NOMO-1 treated with DMSO at 0.1 percent for 48 hours (cell line): Measurements from ENCODE around the gene GADD45GIP1.
A peak's percentile ranks its signal among the peaks of the same experiment; 100 is the strongest.
"Not testable (repeated sequence)": the region's sequence is repeated elsewhere in the genome, so short reads cannot be mapped to it uniquely, and the experiment has no call there.

Experiments
- DNase-seq: peaks from one replicate; lab custom pipeline; 2025; ENCODE audit not compliant: unreplicated experiment; lab: John Stamatoyannopoulos, UW

The GADD45GIP1 gene

DNA sequence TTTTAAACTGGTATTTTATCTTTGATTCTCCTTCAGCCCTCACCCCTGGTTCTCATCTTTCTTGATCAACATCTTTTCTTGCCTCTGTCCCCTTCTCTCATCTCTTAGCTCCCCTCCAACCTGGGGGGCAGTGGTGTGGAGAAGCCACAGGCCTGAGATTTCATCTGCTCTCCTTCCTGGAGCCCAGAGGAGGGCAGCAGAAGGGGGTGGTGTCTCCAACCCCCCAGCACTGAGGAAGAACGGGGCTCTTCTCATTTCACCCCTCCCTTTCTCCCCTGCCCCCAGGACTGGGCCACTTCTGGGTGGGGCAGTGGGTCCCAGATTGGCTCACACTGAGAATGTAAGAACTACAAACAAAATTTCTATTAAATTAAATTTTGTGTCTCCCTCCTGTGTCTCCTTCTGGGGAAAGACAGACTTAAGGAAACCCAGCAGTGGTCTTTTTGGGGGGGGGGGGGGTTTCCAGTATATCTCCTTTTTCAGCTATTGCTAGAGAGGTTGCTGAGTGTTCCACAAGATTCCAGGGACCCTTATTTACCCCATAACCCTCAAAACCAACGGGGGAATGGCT is 12.8 kb downstream of the GADD45GIP1 start:
- no peak for DNase-seq

DNA sequence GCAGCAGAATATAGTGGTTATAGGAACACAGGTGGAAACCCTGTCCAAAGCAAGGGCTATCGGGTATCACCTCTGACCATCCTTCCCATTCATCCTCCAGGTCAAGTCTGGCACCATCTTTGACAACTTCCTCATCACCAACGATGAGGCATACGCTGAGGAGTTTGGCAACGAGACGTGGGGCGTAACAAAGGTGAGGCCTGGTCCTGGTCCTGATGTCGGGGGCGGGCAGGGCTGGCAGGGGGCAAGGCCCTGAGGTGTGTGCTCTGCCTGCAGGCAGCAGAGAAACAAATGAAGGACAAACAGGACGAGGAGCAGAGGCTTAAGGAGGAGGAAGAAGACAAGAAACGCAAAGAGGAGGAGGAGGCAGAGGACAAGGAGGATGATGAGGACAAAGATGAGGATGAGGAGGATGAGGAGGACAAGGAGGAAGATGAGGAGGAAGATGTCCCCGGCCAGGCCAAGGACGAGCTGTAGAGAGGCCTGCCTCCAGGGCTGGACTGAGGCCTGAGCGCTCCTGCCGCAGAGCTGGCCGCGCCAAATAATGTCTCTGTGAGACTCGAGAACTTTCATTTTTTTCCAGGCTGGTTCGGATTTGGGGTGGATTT is 13.5 kb downstream of the GADD45GIP1 start:
- DNase-seq: no peak

DNA sequence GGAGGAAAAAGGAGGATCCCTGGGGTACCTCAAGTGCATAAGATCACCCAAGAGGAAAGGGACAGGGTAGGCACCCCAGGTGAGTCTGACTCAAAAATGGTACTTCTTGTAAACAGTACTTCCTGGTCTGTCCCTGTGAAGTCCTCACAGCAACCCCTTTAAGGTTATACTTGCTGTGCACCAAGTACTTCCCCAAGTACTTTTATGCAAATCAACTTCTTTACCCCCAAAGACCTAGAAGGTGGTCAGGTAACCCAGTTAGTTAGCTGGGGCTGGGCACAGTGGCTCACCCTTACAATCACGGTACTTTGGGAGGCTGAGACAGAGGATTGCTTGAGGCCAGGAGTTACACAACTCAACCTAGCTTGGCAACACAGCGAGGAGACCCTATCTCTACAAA is 16.1 kb downstream of the GADD45GIP1 start:
- DNase-seq: no peak

DNA sequence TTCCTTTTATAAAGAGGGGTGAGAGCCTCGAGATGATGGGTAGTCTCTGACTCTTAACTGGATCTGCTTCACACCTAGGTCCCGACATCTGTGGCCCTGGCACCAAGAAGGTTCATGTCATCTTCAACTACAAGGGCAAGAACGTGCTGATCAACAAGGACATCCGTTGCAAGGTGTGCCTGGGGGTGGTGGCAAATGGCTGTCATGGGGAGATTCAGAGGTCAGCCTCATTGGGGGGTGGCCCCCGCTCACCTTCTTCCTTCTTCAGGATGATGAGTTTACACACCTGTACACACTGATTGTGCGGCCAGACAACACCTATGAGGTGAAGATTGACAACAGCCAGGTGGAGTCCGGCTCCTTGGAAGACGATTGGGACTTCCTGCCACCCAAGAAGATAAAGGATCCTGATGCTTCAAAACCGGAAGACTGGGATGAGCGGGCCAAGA is 17.0 kb downstream of the GADD45GIP1 start:
- no peak for DNase-seq

DNA sequence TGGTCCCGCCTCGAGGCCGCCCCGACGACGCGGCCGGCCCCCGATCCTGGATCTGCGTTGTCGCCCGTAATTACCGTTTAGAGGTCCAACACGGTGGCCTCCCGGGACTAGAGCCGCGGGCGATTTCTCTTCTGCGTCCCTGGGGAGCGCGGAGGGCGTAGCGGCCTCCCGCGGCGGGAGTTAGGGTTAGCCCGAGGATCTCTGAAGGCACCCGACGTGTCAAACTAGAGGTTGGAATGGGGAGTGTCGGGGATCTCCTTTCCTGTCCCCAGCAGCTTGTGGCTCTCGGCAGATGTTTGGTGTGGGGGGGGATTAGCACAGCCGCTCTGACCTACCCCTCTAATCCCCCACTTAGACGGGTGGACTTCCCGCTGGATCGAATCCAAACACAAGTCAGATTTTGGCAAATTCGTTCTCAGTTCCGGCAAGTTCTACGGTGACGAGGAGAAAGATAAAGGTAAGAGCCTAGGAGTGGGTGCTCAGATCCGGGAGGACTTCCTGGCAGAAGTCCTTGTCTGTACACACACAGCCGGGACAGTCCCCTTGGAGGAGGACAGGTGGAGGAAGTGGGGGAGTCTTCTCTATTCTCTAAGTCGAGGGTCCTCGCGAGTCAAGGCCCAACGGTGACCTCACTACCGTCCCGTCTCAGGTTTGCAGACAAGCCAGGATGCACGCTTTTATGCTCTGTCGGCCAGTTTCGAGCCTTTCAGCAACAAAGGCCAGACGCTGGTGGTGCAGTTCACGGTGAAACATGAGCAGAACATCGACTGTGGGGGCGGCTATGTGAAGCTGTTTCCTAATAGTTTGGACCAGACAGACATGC is 18.0 kb downstream of the GADD45GIP1 start:
- DNase-seq: peak; percentile 22

DNA sequence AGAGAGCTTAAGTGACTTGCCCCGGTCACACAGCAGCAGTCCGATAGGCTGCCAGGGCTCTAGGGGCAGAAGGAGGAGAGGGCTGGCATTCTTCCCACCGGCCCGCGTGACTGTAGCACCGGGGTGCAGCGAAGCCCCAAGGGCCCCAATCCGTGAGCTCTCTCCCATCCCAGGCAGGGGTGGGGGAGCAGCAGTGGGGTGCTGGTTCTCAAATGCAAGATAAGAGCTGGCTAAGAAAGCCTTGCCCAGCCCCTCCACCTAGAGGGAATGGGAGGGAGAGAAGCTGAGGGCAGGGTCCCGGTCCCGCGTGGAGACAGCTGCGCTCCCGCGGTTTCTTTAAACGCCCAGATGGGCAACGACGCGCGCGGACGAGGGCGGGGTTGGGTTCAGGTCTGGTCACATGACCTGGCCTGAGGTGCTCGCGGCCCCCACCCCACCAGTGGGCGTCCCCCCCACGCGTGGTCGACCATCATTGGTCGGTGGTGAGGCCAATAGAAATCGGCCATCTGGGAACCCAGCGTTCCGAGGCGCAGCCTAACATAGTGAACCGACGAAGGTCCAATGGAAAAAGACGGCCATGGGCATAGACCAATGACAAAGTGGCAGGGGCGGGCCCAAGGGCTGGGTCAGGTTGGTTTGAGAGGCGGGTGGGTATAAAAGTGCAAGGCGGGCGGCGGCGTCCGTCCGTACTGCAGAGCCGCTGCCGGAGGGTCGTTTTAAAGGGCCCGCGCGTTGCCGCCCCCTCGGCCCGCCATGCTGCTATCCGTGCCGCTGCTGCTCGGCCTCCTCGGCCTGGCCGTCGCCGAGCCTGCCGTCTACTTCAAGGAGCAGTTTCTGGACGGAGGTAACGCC is 18.9 kb downstream of the GADD45GIP1 start, which contains the start of gene CALR:
Gene CALR (plus strand): TSS at position 683 of the 852 bp plus-strand sequence. CDS start 71 bp downstream, at position 754.
- DNase-seq: peak; percentile 99

- peak; percentile 82 for DNase-seq
Observed at GRCh38 chr19:12937093-12937926, 19.7 kb downstream of the GADD45GIP1 start.

DNA sequence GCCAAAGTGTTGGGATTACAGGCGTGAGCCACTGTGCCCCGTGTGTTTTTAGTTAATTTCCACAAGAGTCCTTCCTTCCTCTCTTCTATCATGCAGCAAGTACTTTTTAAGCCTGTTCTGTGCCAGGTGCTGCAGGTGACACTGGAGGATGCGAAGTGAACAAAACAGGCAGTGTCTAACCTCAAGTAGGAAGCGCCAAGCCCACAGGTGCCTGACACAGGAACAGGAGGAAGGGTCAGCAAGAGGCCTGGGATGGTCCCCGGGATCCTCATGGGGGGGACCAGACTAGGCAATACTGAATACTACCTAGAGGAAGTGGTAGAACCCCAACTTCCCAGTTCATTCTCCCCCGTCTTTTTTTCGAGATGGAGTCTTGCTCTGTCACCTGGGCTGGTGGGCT is 20.4 kb downstream of the GADD45GIP1 start:
- DNase-seq: no peak

GRCh38 chr19:12935071-12935470 is 22.0 kb downstream of the GADD45GIP1 start:
- no peak for DNase-seq

- DNase-seq: peak; percentile 89
Observed at GRCh38 chr19:12933287-12934072, 23.5 kb downstream of the GADD45GIP1 start, which contains the start of gene FARSA. TSS of gene FARSA (minus strand) at chr19:12933711. CDS start at chr19:12933696, 15 bp downstream.

DNA sequence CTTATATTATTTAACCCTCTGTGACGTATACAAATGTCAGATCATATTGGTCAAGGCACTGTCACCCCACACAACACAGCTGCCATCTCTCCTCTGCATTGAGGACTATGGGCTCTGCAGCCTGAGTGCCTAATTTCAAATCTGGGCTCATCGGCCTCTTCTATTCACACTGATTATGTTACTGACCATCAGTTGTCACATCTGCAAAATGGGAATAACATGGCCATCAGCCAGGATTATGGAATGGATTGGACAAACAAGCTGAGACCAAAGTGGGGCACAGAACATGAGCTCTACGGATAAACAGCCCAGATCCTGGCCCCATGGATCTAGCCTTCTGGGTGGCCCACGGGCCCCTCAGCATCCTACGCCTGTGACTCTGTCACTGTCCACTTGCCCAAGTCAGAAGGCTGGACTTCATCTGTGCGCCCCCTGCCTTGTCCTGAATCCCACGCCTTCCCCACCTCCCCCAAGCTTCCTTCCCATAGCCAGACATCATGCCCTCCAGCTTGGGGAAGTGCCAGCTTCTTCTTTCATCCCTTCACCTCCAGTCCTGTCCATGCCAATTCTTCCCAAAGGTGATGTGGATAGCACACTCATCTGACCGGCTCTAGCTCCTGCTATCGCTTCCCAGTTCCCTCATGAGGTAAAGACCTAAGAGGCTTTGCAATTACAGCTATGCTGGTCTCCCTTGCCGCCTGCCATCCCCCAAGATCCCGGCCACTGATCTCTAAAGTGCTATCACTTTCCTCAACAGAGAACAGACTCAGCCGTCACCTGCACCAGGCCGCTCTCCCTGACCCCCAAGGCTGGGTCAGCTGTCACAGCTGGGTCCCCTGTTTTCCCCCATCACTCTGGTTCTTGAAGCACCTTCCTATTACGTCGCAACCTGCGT is 24.4 kb downstream of the GADD45GIP1 start:
- DNase-seq: no peak

DNA sequence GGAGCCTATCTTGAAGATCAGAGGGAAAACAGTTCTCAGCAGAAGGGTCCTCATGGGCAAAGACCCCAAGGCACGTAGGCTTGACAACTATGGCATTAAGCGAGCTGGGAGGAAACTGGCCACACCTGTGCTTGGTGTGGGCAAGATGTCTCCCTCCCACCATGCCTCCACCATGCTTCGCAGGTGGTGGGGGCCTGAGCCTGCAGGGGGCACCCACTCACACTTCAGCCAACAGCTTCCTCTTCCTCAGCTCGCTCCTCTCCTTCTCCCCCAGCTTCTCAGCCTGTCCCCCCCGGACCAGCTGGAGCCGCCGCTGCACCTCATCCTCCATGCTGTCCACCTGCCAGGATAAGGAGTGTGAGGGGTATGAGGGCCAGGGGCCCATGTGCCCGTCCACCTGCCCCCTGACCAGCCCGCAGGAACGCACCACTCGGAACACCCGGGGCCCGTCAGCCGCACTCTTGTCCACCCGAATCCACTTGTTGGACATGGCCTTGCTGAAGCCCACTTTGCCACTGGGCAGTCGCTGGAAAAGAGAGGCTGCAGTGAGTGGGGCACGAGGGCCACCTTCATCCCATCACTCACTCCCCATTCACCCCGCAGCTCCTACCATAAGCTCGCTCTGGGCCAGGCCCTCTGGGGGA is 26.9 kb downstream of the GADD45GIP1 start:
- no peak for DNase-seq

DNA sequence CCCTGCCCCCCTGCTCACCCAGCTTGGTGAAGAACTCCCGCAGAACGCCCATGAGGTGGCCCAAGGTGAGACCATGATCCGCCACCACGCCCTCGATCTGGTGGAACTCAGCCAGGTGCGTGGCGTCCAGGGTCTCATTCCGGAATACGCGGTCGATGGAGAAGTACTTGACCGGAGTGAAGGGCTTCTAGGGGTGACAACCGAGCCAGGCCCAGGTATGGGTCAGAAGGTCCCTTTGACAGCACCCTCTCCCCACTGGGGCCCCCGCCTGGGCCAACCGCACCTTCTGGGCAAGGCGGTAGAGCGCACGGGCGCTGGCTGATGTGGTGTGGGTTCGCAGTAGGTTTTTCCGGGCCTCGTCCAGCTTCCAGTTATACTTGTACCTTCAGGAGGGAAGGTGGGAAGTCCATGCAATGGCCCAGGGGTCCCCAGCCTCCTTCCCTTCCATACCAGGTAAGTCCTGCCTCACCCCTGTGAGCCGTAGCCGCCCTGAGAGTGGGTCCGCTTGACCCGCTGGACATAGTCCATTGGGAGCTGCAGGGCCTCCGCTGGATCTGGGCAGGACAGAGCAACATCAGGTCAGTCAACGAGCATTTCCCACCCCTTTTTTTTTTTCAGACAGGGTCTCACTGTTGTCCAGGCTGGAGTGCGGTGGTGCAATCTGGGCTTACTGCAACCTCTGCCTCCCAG is 32.3 kb downstream of the GADD45GIP1 start:
- no peak for DNase-seq

DNA sequence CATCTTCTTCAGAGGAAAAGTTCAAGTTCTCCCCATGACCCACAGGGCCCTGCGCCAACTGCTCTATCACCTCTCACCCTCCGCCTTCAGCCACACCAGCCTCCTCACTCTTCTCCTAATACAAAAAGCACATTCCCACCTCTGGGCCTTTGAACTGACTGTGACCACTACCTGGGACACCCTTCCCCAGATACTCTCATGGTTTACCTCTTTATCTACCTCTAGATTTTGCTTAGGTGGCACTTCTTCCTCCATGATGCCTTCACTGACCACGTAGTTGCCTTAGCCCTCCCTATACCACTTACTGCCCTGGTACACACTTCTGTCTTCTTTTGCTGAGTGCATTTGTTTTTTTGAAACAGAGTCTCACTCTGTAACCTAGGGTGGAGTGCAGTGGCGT is 34.1 kb downstream of the GADD45GIP1 start:
- no peak for DNase-seq

GRCh38 chr19:12921047-12921446 is 36.0 kb downstream of the GADD45GIP1 start:
- DNase-seq: no peak

DNA sequence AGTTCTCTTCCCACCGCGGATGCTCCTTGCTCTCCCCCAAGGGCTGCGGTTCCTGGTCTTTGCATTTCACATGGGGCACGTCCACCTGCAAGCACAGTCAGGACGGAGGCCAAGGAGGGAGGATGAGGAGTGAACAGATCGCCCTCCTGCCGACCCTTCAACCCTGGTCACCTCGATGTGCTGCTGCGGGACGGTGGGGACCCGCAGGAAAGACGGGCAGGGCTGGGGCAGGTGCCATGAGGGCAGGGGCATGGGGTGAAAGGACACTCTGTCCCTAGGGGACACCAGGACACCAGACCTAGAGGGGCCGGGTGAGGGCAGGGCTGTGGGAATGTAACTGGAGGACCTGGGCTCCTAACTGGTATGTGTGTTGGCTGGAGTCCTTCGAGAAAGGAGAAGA is 38.8 kb downstream of the GADD45GIP1 start:
- DNase-seq: no peak

DNA sequence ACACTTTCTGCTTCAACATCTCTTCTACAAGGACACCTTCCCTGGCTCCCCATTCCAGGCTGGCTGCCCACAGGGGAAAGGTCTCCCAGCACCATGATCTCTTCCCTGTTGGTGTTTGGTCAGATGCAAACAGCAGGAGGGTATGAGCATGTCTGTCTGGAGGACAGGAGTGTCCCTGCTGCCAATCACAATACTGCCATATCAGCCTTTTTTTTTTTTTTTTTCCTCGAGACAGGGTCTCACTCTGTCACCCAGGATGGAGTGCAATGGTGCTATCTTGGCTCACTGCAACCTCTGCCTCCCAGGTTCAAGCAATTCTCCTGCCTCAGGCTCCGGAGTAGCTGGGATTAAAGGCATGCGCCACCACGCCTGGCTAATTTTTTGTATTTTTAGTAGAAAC is 41.2 kb downstream of the GADD45GIP1 start:
- DNase-seq: not testable (repeated sequence)
